Trophoblast cell (in vitro differentiated cells and primary cell): ENCODE results near the gene OR4E1.

Experiments
- DNase-seq, 2 donors: peaks; one replicate each; pipeline ENCODE4 v3.0.0-alpha.2; 2016
- H2AFZ ChIP-seq: 2 replicates; pipeline ENCODE4 v1.6.1; 2013; ENCODE audit warnings: low read length, moderate library complexity, mild to moderate bottlenecking; ENCODE audit not compliant: insufficient read depth, poor library complexity
- H2AK5ac ChIP-seq: 2 replicates; pipeline ENCODE4 v1.6.1; 2013; ENCODE audit warnings: mild to moderate bottlenecking, low read length
- H2BK120ac ChIP-seq: 2 replicates; pipeline ENCODE4 v1.6.1; 2013; ENCODE audit warnings: low read length, mild to moderate bottlenecking, moderate library complexity; ENCODE audit not compliant: insufficient read depth, poor library complexity
- H2BK12ac ChIP-seq: 2 replicates; pipeline ENCODE4 v1.6.1; 2013; ENCODE audit warnings: mild to moderate bottlenecking, low read length, moderate library complexity
- H2BK5ac ChIP-seq: 2 replicates; pipeline ENCODE4 v1.6.1; 2013; ENCODE audit warnings: low read length, low read depth, moderate library complexity, mild to moderate bottlenecking; ENCODE audit not compliant: poor library complexity
- H3K14ac ChIP-seq: 2 replicates; pipeline ENCODE4 v1.6.1; 2013; ENCODE audit warnings: mild to moderate bottlenecking, low read length
- H3K18ac ChIP-seq: 2 replicates; pipeline ENCODE4 v1.6.1; 2013; ENCODE audit warnings: mild to moderate bottlenecking, low read length
- H3K23ac ChIP-seq: 2 replicates; pipeline ENCODE4 v1.6.1; 2013; ENCODE audit warnings: low read length
- H3K27ac ChIP-seq: 2 replicates; pipeline ENCODE4 v1.5.1; 2013; ENCODE audit warnings: low read depth, mild to moderate bottlenecking, inconsistent platforms, low read length, moderate library complexity
- H3K27me3 ChIP-seq: 2 replicates; pipeline ENCODE4 v1.6.1; 2013; ENCODE audit warnings: inconsistent platforms, mild to moderate bottlenecking, low read length, moderate library complexity; ENCODE audit not compliant: insufficient read depth
- H3K36me3 ChIP-seq, 2 experiments: 1 replicate in 1 of 2; 2 replicates in 1 of 2; pipeline ENCODE4 v1.6.1; 2013; ENCODE audit warnings: low read length in 2 of 2, mild to moderate bottlenecking in 2 of 2, moderate library complexity in 1 of 2; ENCODE audit not compliant: insufficient read depth in 2 of 2, control insufficient read depth in 1 of 2
- H3K4ac ChIP-seq: 2 replicates; pipeline ENCODE4 v1.6.1; 2013; ENCODE audit warnings: low read depth, mild to moderate bottlenecking, low read length, moderate library complexity
- H3K4me1 ChIP-seq, 2 experiments: 1 replicate in 1 of 2; 2 replicates in 1 of 2; pipeline ENCODE4 v1.6.1; 2013; ENCODE audit warnings: low read length in 2 of 2, mild to moderate bottlenecking in 2 of 2, moderate library complexity in 1 of 2; ENCODE audit not compliant: insufficient read depth in 2 of 2, control insufficient read depth in 1 of 2
- H3K4me2 ChIP-seq: 2 replicates; pipeline ENCODE4 v1.6.1; 2013; ENCODE audit warnings: inconsistent platforms, mild to moderate bottlenecking, low read length, moderate library complexity
- H3K4me3 ChIP-seq: 2 replicates; pipeline ENCODE4 v1.5.1; 2013; ENCODE audit warnings: mild to moderate bottlenecking, low read depth, low read length, inconsistent platforms
- H3K79me1 ChIP-seq: one replicate; pipeline ENCODE4 v1.6.1; 2013; ENCODE audit warnings: low read length
- H3K79me2 ChIP-seq: 2 replicates; pipeline ENCODE4 v1.6.1; 2013; ENCODE audit warnings: low read length, mild to moderate bottlenecking; ENCODE audit not compliant: control insufficient read depth, insufficient read depth, poor library complexity
- H3K9ac ChIP-seq: 2 replicates; pipeline ENCODE4 v1.6.1; 2013; ENCODE audit warnings: mild to moderate bottlenecking, low read length
- H3K9me3 ChIP-seq: 2 replicates; pipeline ENCODE4 v1.6.1; 2013; ENCODE audit warnings: low read depth, mild to moderate bottlenecking, control low read depth, inconsistent platforms, low read length; ENCODE audit not compliant: insufficient read depth
- H4K12ac ChIP-seq: 2 replicates; pipeline ENCODE4 v1.6.1; 2013; ENCODE audit warnings: low read depth, mild to moderate bottlenecking, low read length, moderate library complexity
- H4K8ac ChIP-seq: 2 replicates; pipeline ENCODE4 v1.6.1; 2013; ENCODE audit warnings: low read depth, mild to moderate bottlenecking, low read length, moderate library complexity
- H4K91ac ChIP-seq: one replicate; pipeline ENCODE4 v1.6.1; 2013; ENCODE audit warnings: low read depth, mild to moderate bottlenecking, low read length, moderate library complexity
- WGBS: extraction: QIAGEN DNeasy Blood & Tissue Kit; methylation state at CpG from one replicate; pipeline ENCODE4 v1.1.7; 2013; ENCODE audit warnings: missing lambda C conversion rate; ENCODE audit not compliant: insufficient read length, insufficient coverage; ENCODE audit errors: extremely low coverage; 5-methylcytosine and 5-hydroxymethylcytosine counted together

Gene OR4E1

GRCh38 chr14:21712036-21712435 is 38.4 kb upstream of the OR4E1 start:
- no peak overlapping the region for H3K14ac ChIP-seq
- no peak overlapping the region for H2BK120ac ChIP-seq
- no peaks in the 10 kb centered on the region for H3K4me1 ChIP-seq
- H3K4me2 ChIP-seq: no peak overlapping the region
- H3K4me3 ChIP-seq: no peak overlapping the region
- no peak overlapping the region for H2BK5ac ChIP-seq
- H2AFZ ChIP-seq: no peak overlapping the region
- H3K4ac ChIP-seq: no peak overlapping the region
- no peaks in the 10 kb centered on the region for H3K79me2 ChIP-seq
- H3K23ac ChIP-seq: no peak overlapping the region
- no peak overlapping the region for H4K12ac ChIP-seq
- H3K27ac ChIP-seq: no peak overlapping the region
- H3K79me1 ChIP-seq: no peaks in the 10 kb centered on the region
- DNase-seq: no peak
- no CpG with 5 or more reads among the region's 2 CpGs for WGBS
- H4K8ac ChIP-seq: no peak overlapping the region
- no peak overlapping the region for H2BK12ac ChIP-seq
- no peak overlapping the region for H4K91ac ChIP-seq
- H2AK5ac ChIP-seq: no peak overlapping the region
- no peaks in the 10 kb centered on the region for H3K36me3 ChIP-seq
- no peak overlapping the region for H3K18ac ChIP-seq
- H3K27me3 ChIP-seq: no peaks in the 10 kb centered on the region
- H3K9ac ChIP-seq: no peak overlapping the region
- no peaks in the 10 kb centered on the region for H3K9me3 ChIP-seq

- Histone ChIP-seq H4K12ac (no peak overlapping the region), H2AFZ (no peak overlapping the region), H3K4me1 (no peaks in the 10 kb centered on the region), H3K36me3 (no peaks in the 10 kb centered on the region), H3K27me3 (no peaks in the 10 kb centered on the region), H3K79me2 (no peaks in the 10 kb centered on the region), H2BK5ac (no peak overlapping the region), H3K14ac (no peak overlapping the region), H3K4ac (no peak overlapping the region), H2BK12ac (no peak overlapping the region), H3K27ac (no peak overlapping the region), H3K4me2 (no peak overlapping the region), H3K23ac (no peak overlapping the region), H4K91ac (no peak overlapping the region), H4K8ac (no peak overlapping the region), H2AK5ac (no peak overlapping the region), H2BK120ac (no peak overlapping the region), H3K4me3 (no peak overlapping the region), H3K79me1 (no peaks in the 10 kb centered on the region), H3K18ac (no peak overlapping the region), H3K9me3 (no peaks in the 10 kb centered on the region), H3K9ac (no peak overlapping the region)
- WGBS: no CpG with 5 or more reads among the region's 3 CpGs
- peak; percentile 21 to 72 for DNase-seq
Observed at GRCh38 chr14:21711360-21711961, 37.8 kb upstream of the OR4E1 start.

GRCh38 chr14:21704338-21704737 is 30.7 kb upstream of the OR4E1 start:
- Histone ChIP-seq H3K27ac (no peak overlapping the region), H3K9me3 (no peaks in the 10 kb centered on the region), H3K79me1 (no peaks in the 10 kb centered on the region), H3K9ac (no peak overlapping the region), H3K36me3 (no peaks in the 10 kb centered on the region), H4K12ac (no peak overlapping the region), H2BK120ac (no peak overlapping the region), H2AK5ac (no peak overlapping the region), H3K4me1 (no peaks in the 10 kb centered on the region), H3K4ac (no peak overlapping the region), H3K4me3 (no peak overlapping the region), H2AFZ (no peak overlapping the region), H3K27me3 (no peaks in the 10 kb centered on the region), H2BK5ac (no peak overlapping the region), H3K79me2 (no peaks in the 10 kb centered on the region), H2BK12ac (no peak overlapping the region), H3K23ac (no peak overlapping the region), H4K8ac (no peak overlapping the region), H4K91ac (no peak overlapping the region), H3K14ac (no peak overlapping the region), H3K4me2 (no peak overlapping the region), H3K18ac (no peak overlapping the region)
- DNase-seq: no peak

GRCh38 chr14:21703357-21704326 is 30.0 kb upstream of the OR4E1 start:
- no peak overlapping the region for H4K91ac ChIP-seq
- WGBS: no CpG with 5 or more reads among the region's 2 CpGs
- H3K79me2 ChIP-seq: no peaks in the 10 kb centered on the region
- H2BK120ac ChIP-seq: no peak overlapping the region
- H2AFZ ChIP-seq: no peak overlapping the region
- H3K4me1 ChIP-seq: no peaks in the 10 kb centered on the region
- H3K36me3 ChIP-seq: no peaks in the 10 kb centered on the region
- H3K4me3 ChIP-seq: no peak overlapping the region
- no peaks in the 10 kb centered on the region for H3K27me3 ChIP-seq
- H3K4me2 ChIP-seq: no peak overlapping the region
- H3K4ac ChIP-seq: no peak overlapping the region
- no peak overlapping the region for H4K12ac ChIP-seq
- H3K27ac ChIP-seq: no peak overlapping the region
- no peak overlapping the region for H2AK5ac ChIP-seq
- no peaks in the 10 kb centered on the region for H3K79me1 ChIP-seq
- no peak overlapping the region for H3K9ac ChIP-seq
- no peak overlapping the region for H3K18ac ChIP-seq
- no peaks in the 10 kb centered on the region for H3K9me3 ChIP-seq
- H3K23ac ChIP-seq: no peak overlapping the region
- no peak for DNase-seq
- no peak overlapping the region for H2BK12ac ChIP-seq
- no peak overlapping the region for H2BK5ac ChIP-seq
- H3K14ac ChIP-seq: no peak overlapping the region
- H4K8ac ChIP-seq: no peak overlapping the region
